Activated CD4-positive, CD25-positive, alpha-beta regulatory T cell treated with anti-CD3 and anti-CD28 coated beads, Interleukin-2, amount 50 U/mL, for 16 hours (primary cell): ENCODE results near the gene TTC16.

Experiments used
- DNase-seq: peaks from one replicate; pipeline ENCODE4 v3.0.0-alpha.2; 2020; ENCODE audit warnings: low read depth, low spot score

Gene TTC16

DNA sequence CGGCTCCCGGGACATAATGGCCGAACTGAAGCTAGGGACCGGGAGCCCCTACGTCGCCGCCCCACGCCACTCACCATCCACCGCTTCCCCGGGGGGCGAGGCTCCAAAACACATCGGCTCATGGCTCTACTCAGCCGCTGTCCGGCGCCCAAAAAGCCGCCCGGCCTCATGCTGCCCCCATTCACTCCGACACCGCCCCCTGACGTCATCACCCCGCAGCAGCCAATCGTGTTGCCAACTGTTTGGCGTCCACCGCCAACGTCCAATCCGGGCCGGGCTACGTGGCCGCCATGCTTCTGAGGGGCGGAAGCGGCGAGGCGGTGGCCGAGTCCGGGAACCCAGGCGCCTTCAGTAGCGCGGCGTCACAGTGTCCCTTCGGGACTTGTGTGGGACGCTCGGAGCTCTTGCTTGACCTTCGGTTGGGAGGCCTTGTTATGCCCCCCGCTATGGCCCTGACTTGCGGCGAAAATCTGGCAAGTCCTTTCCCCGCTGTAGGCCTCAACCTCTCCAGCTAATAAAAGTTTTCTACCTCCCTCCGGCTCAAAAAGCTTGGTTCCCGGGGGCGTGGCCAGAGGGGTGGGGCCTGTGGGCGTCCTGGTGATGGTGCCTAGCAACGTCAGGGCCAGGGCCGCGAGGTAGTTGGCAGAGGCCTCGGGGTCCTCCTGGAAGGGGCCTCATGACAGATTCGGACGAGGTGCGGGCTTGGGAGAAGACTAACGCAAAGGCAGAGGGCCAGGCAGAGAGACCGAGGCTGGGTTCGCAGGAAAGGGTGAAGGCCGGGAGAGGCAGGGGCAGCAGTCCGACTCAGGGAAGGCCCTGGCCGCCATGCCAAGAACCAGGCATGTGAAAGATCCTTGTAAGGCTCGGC, at the start of gene TTC16, which contains the start of gene PTRH1:
Gene TTC16, plus strand, starts transcription at position 610 of the 868 bp plus-strand sequence. Its CDS starts 67 bp downstream, at position 677.
Gene PTRH1, minus strand, starts transcription at position 194 of the 868 bp plus-strand sequence. Its CDS starts 24 bp downstream, at position 170.
- peak; percentile 96 for DNase-seq

DNA sequence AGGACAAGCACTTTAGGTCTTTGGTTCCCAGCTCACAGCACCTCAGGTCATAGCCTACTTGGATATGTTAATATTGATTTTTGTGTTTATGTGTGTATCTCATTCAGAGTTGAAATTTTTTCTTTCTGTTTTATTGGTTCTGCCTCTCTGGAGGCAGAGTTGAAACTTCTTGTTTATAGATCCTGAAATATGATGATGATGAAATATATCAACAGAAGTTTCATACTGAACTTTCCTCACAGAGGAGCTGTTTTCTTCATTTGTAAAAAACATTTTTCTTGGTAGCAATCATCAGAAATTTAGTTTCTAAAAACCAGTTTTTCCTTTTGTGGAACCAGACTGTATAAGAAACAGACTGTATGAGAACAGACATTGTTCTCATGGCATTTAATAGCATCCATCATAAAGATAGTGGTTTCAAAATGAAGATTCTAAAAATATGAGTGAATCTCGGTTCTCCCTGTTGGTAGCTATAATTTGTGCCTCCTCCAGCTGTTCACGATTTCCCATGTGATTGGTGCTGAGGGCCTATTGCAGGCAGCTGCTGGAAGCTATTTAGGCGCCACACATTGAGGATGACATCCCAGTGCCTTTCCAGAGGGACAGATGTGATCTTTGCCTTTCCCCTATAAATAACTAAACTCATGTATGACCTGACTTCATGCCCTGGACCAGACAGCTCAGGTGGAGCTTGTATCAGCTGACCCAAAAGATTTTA, 48.6 kb upstream of the TTC16 start:
- DNase-seq, result no peak

GRCh38 chr9:127667906-127668305, 48.0 kb upstream of the TTC16 start:
- DNase-seq, result no peak

DNA sequence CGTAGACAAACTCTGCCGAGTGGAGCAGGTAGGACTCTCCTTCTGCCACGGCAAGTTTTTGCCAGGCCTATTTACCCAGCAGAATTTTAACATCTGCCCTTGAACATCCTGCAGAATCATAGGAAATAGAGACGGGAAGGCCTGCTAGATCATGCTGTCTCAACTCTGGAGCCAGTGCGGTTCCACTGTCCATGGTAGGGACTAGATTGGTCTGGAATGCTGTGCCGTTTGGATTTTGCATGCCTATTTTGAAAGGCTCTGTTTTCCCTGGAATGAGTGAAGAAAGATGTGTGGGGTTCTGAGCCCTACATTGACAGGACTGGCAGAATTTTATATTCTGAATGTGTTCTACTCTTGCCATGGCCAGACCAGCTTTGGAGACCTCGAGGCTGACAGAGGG, 42.6 kb upstream of the TTC16 start:
- DNase-seq, result no peak

DNA sequence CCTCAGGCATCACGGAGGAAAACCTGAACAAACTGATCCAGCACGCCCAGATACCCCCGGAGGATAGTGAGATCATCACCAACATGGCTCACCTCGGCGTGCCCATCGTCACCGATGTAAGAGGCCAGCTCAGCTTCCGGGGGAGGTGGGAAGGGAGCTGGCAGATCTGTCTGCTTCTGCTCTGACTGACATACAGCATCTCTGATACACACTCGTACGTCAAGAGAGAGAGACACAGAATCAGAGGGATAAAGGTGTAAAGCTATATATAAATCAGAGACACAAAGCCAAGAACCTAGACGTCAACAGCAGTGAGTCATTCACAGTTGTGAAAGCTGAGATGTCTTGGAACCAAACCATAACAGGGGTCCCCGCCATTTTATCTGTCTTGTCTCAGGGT, 39.2 kb upstream of the TTC16 start:
- no peak for DNase-seq

- DNase-seq, result no peak
Observed at GRCh38 chr9:127679506-127679905, 36.4 kb upstream of the TTC16 start.

- no peak for DNase-seq
Observed at GRCh38 chr9:127680226-127680625, 35.7 kb upstream of the TTC16 start.

- no peak for DNase-seq
Observed at GRCh38 chr9:127680846-127681245, 35.0 kb upstream of the TTC16 start.

- DNase-seq, result no peak
Observed at GRCh38 chr9:127682351-127683136, 33.3 kb upstream of the TTC16 start.

GRCh38 chr9:127683723-127684122, 32.2 kb upstream of the TTC16 start:
- no peak for DNase-seq

DNA sequence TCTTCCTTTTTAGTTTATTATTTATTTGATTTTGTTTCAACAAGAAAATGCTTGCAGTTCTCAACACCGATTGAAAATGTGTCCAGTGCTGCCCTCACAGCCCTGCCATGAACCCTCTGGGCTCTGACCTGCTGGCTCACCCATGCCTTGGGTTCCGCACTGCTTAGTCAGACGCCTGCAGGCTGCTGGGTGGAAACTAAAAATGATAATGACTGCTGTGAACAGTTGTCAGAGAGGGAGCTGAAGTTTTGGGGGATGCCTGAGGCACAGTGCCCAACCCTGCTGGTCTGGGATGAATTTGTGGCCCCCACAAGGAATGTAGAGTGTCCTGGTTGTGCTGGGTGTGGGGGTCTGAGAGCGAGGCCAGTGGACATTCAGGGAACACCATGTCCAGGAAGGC, 31.3 kb upstream of the TTC16 start:
- DNase-seq, result no peak

DNA sequence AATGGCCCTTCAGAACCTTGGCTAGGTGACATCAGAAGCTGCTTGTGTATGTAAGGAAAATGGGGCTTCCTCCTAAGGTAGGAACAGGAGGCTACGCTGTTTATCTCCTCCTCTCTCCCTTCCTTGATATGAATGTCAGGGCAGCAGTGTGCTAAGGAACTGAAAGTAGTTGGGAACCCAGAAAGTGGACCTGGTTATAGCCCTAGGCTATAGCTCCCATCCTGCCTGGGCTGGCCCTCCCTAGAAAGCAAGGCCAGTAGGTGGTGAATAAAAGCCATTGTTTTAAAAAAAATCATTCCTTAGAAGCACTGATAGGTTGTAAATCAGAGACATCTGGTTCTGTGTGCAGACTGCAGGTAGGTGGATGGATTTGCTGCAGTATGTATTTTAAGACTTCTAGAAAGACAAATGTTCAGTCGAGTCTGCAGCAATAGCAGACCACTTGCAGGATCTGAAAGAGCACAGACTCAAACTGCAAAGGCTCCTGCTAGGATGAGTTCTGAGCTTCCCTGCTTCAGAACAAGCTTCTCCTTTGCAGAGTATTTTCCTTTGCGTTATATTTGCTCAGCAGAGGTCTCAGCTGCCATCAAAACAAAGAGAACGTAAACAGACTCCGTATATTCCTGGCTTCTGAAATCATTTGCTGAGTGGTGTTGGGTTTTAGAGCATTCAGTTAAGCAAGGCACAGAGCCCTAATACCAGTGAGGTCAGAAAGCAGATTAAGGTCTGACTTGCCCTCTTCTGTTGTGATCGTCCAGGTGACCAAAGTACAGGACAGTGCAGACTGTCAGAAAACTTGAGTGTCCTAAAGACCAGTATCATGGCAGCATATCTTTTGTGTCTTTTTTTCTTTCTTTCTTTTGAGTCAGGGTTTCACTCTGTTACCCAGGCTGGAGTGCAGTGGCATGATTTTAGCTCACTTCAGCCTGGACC, 29.2 kb upstream of the TTC16 start:
- DNase-seq, result no peak

GRCh38 chr9:127689329-127690000, 26.4 kb upstream of the TTC16 start:
- no peak for DNase-seq

GRCh38 chr9:127690735-127691134, 25.1 kb upstream of the TTC16 start:
- DNase-seq, result no peak

GRCh38 chr9:127692071-127692470, 23.8 kb upstream of the TTC16 start:
- DNase-seq, result no peak

GRCh38 chr9:127693143-127693542, 22.7 kb upstream of the TTC16 start:
- no peak for DNase-seq

DNA sequence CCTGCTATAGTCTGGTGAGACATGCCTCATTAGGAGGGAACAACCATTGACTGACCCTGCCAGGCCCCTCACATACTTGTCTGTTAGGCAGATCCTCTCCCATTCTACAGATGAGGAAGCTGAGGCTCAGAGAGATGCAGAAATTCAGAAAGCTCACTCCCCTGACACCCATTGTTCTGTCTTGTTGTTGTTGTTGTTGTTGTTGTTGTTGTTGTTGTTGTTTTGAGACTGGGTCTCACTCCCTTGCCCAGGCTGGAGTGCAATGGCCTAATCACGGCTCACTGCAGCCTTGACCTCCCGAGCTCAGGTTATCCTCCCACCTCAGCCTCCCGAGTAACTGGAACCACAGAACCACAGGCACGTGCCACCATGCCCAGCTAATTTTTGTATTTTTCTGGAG, 22.2 kb upstream of the TTC16 start:
- no peak for DNase-seq

- no peak for DNase-seq
Observed at GRCh38 chr9:127694890-127695720, 20.8 kb upstream of the TTC16 start.

GRCh38 chr9:127697575-127697974, 18.3 kb upstream of the TTC16 start:
- no peak for DNase-seq
